ENCODE data around the gene SAPCD2.
A peak's percentile ranks its signal among the peaks of the same experiment; 100 is the strongest.
"Not testable (repeated sequence)": the region's sequence is repeated elsewhere in the genome, so short reads cannot be mapped to it uniquely, and the experiment has no call there.

Gene SAPCD2

GRCh38 chr9:137046088-137046787, 24.1 kb downstream of the SAPCD2 start, which contains the start of gene NPDC1:
NPDC1 (minus strand) TSS chr9:137046177; CDS start chr9:137045989, 188 bp downstream.
- DNase-seq (ENCODE audit: low read depth): peak; percentile 56

- peak; percentile 31 for DNase-seq (ENCODE audit: low read depth)
These were observed 24.9 kb downstream of the SAPCD2 start for GRCh38 chr9:137045294-137046087.

- no peak for DNase-seq (ENCODE audit: low read depth)
These were observed 25.7 kb downstream of the SAPCD2 start for GRCh38 chr9:137044502-137045177.

- no peak for DNase-seq (ENCODE audit: low read depth)
These were observed 26.3 kb downstream of the SAPCD2 start for GRCh38 chr9:137044037-137044436.

- DNase-seq (ENCODE audit: low read depth): no peak
These were observed 27.3 kb downstream of the SAPCD2 start for GRCh38 chr9:137042751-137043727.

GRCh38 chr9:137041124-137041523, 29.2 kb downstream of the SAPCD2 start:
- peak; percentile 20 for DNase-seq (ENCODE audit: low read depth)

- no peak for DNase-seq (ENCODE audit: low read depth)
These were observed 29.8 kb downstream of the SAPCD2 start for GRCh38 chr9:137040568-137040967.

GRCh38 chr9:137039611-137040366, 30.6 kb downstream of the SAPCD2 start:
- DNase-seq (ENCODE audit: low read depth): no peak

- DNase-seq (ENCODE audit: low read depth): no peak
These were observed 31.4 kb downstream of the SAPCD2 start for GRCh38 chr9:137038916-137039315.

GRCh38 chr9:137037483-137037882, 32.9 kb downstream of the SAPCD2 start:
- no peak for DNase-seq (ENCODE audit: low read depth)

- no peak for DNase-seq (ENCODE audit: low read depth)
These were observed 33.3 kb downstream of the SAPCD2 start for GRCh38 chr9:137037035-137037434.

GRCh38 chr9:137035937-137036336, 34.4 kb downstream of the SAPCD2 start:
- no peak for DNase-seq (ENCODE audit: low read depth)

- no peak for DNase-seq (ENCODE audit: low read depth)
These were observed 34.9 kb downstream of the SAPCD2 start for GRCh38 chr9:137035507-137035834.

- DNase-seq (ENCODE audit: low read depth): peak; percentile 71
These were observed 35.4 kb downstream of the SAPCD2 start for GRCh38 chr9:137034709-137035506.

GRCh38 chr9:137034039-137034708, 36.2 kb downstream of the SAPCD2 start:
- DNase-seq (ENCODE audit: low read depth): no peak

- not testable (repeated sequence) for DNase-seq (ENCODE audit: low read depth)
These were observed 36.9 kb downstream of the SAPCD2 start for GRCh38 chr9:137033481-137033880.

- DNase-seq (ENCODE audit: low read depth): no peak
These were observed 37.5 kb downstream of the SAPCD2 start for GRCh38 chr9:137032858-137033257.

GRCh38 chr9:137031904-137032640, 38.3 kb downstream of the SAPCD2 start, which contains the start of gene FUT7:
FUT7 (minus strand) TSS chr9:137032088; CDS start chr9:137031991, 97 bp downstream.
- no peak for DNase-seq (ENCODE audit: low read depth)
